Gastrocnemius medialis (tissue), 4 donors: ENCODE data around the gene HDGFL2.

Source experiments
- POLR2A ChIP-seq, 2 donors: fragments of 450-650 bp; IDR thresholded peaks; one replicate each; pipeline ENCODE4 v1.6.1; 2017; ENCODE audit warnings: antibody characterized with exemption in 2 of 2, mild to moderate bottlenecking in 2 of 2, moderate library complexity in 2 of 2
- TF ChIP-seq, protein P1 (sequence below), 5 experiments: fragments of 450-650 bp in 3 of 5; fragments of 200-600 bp in 2 of 5; sonication (generic) in 2 of 5; IDR thresholded peaks in 4 of 5; conservative IDR thresholded peaks in 1 of 5; 1 replicate in 4 of 5; 2 replicates in 1 of 5; pipeline ENCODE4 v1.5.1; 2016 to 2019; ENCODE audit warnings: antibody characterized with exemption in 5 of 5, mild to moderate bottlenecking in 3 of 5, moderate library complexity in 3 of 5

DNA sequence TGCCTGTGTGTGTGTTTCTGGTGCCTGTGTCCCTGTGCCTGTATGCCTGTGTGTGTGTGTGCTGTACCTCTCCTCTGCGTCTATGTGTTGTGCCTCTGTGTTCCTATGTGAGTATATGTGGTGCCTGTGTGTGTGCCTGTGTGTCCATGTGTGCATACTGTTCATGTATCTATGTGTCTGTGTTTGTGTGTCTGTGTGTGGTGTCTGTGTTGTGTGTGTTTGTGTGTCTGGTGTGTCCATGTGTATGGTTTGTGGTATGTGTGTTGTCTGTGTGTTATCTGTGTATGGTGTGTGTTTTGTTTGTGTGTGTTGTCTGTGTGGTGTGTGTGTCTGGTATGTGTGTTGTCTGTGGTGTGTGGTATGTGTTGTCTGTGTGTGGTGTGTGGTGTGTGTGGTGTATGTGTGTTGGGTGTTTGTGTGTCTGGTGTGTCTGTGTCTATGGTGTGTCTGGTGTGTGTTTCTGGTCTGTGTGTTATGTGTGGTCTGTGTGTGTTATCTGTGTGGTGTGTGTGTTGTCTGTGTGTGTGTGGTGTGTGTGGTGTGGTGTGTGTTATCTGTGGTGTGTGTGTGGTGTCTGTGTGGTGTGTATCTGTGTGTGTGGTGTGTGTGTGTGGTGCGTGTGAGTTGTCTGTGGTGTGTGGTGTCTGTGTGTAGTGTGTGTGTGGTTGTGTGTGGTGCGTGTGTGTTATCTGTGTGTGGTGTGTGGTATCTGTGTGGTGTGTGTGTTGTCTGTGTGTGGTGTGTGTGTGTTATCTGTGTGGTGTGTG lies 20.4 kb downstream of the HDGFL2 start:
- TF ChIP-seq, protein P1, sequence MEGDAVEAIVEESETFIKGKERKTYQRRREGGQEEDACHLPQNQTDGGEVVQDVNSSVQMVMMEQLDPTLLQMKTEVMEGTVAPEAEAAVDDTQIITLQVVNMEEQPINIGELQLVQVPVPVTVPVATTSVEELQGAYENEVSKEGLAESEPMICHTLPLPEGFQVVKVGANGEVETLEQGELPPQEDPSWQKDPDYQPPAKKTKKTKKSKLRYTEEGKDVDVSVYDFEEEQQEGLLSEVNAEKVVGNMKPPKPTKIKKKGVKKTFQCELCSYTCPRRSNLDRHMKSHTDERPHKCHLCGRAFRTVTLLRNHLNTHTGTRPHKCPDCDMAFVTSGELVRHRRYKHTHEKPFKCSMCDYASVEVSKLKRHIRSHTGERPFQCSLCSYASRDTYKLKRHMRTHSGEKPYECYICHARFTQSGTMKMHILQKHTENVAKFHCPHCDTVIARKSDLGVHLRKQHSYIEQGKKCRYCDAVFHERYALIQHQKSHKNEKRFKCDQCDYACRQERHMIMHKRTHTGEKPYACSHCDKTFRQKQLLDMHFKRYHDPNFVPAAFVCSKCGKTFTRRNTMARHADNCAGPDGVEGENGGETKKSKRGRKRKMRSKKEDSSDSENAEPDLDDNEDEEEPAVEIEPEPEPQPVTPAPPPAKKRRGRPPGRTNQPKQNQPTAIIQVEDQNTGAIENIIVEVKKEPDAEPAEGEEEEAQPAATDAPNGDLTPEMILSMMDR (IDR thresholded peaks at IDR 0.05 in 4 of 5, conservative IDR thresholded peaks at IDR 0.05 in 1 of 5): no peak
- no peak for TF ChIP-seq POLR2A (IDR thresholded peaks at IDR 0.05)
